ENCODE data around the gene TGIF2.

DNA sequence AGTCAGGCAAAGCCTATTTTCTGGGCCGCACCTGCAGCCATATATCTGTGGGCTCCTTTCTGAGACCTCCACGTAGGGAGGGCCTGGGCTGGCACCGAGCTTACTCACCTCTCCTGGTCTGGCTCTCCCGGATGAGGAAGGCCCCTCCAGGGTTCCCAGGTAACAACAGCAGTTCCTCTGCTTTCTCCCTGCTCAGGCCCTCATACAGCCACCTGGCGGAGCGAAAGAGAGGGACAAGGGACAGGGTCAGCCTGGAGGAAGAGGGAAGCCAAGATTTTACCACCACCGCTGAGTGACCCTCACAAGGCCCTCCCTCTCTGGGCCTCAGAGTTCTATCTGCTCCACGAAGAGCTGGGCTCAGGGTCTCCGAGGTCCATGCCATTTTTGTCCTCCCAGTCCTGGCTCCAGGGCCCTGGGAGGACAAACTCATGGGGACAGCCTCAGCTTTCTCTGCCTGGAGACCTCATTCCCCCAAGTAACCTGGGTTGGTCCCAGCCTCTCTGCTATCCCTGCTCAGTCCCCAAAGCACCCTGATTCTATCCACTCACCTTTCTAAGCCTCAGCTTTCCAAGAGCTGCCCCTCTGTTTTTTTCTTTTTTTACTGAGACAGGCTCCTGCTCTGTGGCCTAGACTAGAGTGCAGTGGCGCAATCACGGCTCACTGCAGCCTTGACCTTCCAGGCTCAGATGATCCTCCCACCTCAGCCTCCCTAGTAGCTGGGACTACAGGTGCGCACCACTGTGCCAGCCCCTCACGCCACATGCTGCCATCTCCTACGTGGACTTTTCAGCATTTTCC is 59.3 kb downstream of the TGIF2 start:
- TF ChIP-seq POLR2A (IDR thresholded peaks at IDR 0.05), result no peak
- TF ChIP-seq, protein P1, sequence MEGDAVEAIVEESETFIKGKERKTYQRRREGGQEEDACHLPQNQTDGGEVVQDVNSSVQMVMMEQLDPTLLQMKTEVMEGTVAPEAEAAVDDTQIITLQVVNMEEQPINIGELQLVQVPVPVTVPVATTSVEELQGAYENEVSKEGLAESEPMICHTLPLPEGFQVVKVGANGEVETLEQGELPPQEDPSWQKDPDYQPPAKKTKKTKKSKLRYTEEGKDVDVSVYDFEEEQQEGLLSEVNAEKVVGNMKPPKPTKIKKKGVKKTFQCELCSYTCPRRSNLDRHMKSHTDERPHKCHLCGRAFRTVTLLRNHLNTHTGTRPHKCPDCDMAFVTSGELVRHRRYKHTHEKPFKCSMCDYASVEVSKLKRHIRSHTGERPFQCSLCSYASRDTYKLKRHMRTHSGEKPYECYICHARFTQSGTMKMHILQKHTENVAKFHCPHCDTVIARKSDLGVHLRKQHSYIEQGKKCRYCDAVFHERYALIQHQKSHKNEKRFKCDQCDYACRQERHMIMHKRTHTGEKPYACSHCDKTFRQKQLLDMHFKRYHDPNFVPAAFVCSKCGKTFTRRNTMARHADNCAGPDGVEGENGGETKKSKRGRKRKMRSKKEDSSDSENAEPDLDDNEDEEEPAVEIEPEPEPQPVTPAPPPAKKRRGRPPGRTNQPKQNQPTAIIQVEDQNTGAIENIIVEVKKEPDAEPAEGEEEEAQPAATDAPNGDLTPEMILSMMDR (IDR thresholded peaks at IDR 0.05), result no peak

Data from lower leg skin (tissue), 3 donors.